AG08395 (cell line): ENCODE results near the gene C21orf58.
"Not testable (repeated sequence)": the region's sequence is repeated elsewhere in the genome, so short reads cannot be mapped to it uniquely, and the experiment has no call there.

Experiments
- DNase-seq: peaks from one replicate; pipeline ENCODE4 v3.0.0; 2012; ENCODE audit warnings: mixed read lengths, low spot score

The C21orf58 gene

DNA sequence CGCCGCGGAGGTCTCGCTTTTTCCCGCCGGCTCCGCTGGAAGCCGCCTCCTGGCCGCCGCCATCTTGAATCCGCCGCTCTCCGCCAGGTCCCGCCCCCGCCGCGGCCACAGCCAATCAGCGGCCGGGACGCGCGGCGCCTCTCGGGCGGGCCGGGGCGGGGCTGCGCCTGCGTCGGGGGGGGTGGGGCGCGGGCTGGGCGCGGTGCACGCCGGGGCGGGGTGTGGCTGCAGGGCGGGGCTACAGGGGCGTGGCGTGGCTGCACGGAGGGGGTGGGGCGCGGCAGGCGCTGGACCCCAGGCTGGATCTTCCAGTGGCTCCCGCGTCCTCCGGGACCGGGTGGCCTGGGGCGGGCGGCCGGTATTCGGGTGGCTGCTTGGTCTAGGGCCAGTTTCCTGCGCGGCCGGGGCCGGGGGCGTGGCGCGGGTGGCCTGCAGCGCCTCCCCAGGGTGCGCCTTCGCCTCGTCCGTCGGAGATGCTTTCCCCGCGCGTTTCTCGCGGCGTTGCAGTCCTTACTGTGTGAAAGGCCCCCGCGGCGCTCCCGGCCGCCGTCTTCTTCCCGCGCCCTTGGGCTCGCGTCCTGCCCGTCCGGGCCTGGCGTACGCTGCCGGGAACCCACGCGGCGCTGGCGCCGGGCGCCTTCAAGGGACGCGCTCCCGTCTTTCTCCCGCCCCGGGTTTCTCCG, 861 bp upstream of the C21orf58 start:
- DNase-seq, result peak; percentile 97

DNA sequence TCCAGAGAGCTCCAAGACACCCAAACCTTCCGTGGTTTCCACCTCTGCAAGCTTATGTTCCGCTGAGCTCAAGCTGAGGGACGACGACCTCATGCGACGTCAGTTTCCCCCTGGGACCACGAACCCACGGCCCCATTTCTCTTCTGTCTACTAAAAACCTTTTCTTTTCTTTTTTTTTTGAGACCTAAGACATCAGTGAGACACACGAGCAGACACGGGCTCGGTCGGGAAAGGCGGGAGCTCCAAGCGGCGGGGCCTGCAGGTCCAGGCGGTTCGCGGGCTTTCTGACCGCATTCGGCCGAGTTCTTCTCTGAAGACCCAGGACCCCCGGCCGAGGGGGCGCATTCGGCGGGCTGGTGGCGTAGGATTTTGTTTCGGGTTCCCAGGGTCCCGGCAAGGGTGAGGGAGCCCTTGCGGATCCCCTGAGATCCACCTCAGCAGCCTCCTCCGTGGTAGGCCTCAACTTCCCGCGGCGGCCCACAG, 402 bp downstream of the C21orf58 start:
- no peak for DNase-seq

- DNase-seq, result peak; percentile 48
Measured at GRCh38 chr21:46322351-46323226, 1.1 kb downstream of the C21orf58 start.

- DNase-seq, result no peak
Measured at GRCh38 chr21:46320331-46320801, 3.3 kb downstream of the C21orf58 start.

DNA sequence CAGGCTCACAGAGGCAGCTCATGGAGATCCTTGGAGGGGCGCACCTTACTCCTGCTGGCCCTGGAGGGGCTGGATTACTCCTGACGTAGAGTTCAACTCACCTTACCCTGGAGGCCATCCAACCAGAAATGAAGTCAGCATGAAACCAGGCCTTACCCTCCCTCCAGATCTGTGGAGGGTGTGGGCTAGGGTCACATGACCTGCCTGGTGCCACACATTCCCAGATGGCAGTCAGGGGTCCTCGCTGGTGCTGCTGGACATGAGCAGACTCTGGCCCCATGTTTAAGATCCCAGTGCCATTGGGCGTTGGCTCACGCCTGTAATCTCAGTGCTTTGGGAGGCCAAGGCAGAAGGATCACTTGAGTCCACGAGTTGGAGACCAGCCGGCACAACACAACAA, 4.5 kb downstream of the C21orf58 start:
- DNase-seq, result no peak

DNA sequence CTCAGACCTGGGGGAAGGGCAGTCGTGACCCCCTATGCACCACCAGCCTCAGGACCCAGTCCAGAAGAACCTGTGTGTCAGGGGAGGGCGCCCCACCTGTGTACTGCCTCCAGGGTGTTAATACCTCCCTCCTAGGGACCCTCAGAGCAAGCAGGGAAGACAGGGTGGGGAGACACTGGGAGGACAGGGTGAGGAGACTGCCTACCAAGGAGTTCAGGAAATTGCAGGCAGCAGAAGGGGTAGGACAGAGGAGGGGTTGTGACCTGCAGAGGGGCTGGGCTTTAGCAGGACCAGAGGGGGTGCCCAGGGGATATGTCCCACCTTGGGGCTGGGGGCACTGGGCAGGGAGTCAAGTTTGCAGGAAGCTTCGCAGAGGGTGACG, 5.2 kb downstream of the C21orf58 start:
- DNase-seq, result no peak

GRCh38 chr21:46317710-46318463, 5.8 kb downstream of the C21orf58 start:
- no peak for DNase-seq

DNA sequence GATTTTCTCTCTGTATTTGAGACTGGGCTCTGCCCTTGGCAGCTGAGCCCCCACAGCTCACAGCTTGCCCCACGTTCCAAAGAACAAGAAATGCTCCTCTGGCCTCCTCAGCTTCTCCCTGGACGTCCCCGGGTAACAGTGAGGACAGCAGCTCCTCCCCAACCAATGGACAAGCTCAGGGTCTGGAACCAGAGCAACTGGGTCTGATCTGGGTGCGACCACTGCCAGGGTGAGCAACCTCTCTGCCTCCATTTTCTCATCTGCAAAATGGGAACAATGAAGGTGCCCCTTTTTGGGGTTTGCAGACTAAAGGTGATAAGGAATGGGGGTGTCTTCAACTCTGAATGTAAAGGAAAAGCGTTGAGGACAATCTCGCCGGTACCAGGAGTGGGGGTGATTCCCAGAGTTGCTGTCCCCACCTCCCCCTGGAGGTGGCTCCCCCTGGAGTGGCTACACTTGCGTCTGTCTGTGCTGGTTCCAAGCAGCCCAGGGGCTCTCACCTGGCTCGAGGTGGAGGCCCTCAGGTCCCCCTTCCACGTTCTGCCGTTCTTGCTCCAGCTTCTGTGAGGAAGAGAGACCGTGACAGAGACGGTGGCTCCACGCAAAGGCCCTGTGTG, 6.9 kb downstream of the C21orf58 start:
- no peak for DNase-seq

- DNase-seq, result no peak
Measured at GRCh38 chr21:46314441-46315020, 9.1 kb downstream of the C21orf58 start.

DNA sequence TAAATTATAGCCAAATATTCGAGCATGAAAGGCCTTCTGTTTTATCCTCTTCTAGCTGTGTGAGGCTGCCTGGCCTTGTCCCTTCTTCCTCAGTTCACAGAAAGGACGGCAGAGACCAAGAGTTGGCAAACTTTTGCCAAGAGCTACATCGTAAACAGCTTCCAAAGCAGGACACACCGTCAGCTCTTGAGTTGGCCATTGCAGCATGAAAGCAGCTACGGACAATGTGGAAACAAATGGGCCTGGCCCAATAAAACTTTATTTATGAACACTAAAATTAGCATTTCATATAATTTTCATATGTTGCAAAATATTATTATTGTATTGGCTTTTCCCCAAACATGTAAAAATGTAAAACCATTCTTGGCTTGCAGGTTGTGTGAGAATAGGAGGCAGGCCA, 10.7 kb downstream of the C21orf58 start:
- no peak for DNase-seq

GRCh38 chr21:46311568-46311967, 12.1 kb downstream of the C21orf58 start:
- DNase-seq, result no peak

GRCh38 chr21:46310260-46310659, 13.4 kb downstream of the C21orf58 start:
- not testable (repeated sequence) for DNase-seq

DNA sequence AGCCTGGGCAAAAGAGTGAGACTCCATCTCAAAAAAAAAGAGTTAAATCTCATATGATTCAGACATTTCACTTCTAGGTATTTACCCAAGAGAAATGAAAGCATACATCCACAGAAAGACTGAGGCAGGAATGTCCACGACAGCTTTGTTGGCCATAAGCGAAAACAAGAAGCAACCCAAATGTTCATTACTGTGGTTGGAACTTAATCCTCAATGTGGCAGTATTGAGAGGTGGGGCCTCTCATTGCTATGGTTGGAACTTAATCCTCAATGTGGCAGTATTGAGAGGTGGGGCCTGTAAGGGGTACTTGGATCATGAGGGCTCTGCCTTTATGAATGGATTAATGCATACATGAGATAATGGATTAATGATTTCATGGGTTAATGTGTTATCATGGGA, 15.2 kb downstream of the C21orf58 start:
- DNase-seq, result no peak

DNA sequence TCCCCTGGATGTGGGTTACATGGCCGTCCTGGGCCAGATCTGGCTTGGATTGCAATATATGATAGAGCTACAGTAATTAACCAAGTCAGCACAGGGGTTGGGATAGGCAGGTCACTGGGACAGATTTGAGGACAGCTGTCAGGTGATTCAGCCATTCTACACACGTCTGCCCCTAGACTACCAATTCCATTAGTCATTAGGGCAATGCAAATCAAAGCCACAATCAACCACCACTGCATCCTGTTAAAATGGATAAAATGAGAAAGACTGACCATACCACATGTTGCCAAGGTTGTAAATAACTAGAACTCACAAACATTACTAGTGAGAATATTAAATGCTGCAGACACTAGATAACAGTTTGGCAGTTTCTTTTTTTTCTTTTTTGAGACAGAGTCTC, 16.0 kb downstream of the C21orf58 start:
- peak; percentile 62 for DNase-seq

DNA sequence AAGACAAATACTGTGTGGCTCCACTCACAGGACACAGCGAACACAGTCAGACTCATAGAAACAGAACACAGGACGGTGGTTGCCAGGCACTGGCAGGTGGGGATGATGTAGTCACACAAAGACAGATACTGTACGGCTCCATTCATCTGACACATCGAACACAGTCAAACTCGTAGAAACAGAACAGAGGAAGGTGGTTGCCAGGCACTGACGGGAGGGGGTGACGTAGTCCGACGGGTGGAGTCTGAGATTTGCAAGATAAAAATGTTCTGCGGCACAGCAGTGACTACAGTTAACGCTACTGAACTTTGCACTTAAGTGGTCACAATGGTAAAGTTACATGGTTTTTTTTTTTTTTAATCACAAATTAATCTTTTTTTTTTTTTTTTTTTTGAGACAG, 18.7 kb downstream of the C21orf58 start:
- DNase-seq, result no peak

- no peak for DNase-seq
Measured at GRCh38 chr21:46304437-46304836, 19.2 kb downstream of the C21orf58 start.

GRCh38 chr21:46301759-46302158, 21.9 kb downstream of the C21orf58 start:
- DNase-seq, result no peak

DNA sequence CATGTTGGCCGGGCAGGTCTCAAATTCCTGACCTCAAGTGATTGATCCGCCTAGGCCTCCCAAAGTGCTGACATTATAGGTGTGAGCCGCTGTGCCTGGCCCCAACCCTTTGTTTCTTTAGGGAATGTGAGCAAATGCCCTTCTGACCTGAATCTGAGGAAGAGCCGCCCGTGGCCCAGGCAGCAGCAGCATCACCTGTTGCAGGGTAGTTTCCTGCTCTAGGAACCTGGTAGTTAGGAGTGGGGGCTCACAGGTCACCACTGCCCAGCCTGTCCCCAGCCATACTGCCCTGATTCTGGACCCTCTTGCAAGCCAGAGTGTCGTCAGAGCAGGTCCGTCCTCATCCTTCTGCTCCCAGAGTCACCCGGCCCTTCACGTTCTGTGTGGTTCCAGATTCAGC, 24.5 kb downstream of the C21orf58 start:
- DNase-seq, result no peak

- DNase-seq, result no peak
Measured at GRCh38 chr21:46297338-46298271, 26.1 kb downstream of the C21orf58 start.

GRCh38 chr21:46295996-46296752, 27.5 kb downstream of the C21orf58 start:
- DNase-seq, result peak; percentile 95
